Forelimb muscle (tissue), 1 donor: ENCODE measurements around the gene PRPF38A. TPM values are rescaled to one million over a fixed set of nuclear protein-coding genes. Genes with fewer than 3 reads are reported as not detected.

ENCODE experiments used
- DNase-seq: peaks from one replicate; pipeline ENCODE4 v3.0.0-alpha.2; 2013; ENCODE audit warnings: low read depth
- polyA plus RNA-seq: library from polyadenylated mRNA; unstranded; fragments of 120-200 nt; gene quantifications from one replicate; pipeline ENCODE4 v1.2.1, GENCODE V29; 2013; ENCODE audit not compliant: insufficient read length

Gene PRPF38A
- polyA plus RNA-seq, 1 donor = 44.8 TPM

- no peak for DNase-seq
These were observed 57.4 kb downstream of the PRPF38A start for GRCh38 chr1:52461821-52462220.

GRCh38 chr1:52463891-52464290 lies 59.5 kb downstream of the PRPF38A start:
- no peak for DNase-seq

- DNase-seq = no peak
These were observed 64.7 kb downstream of the PRPF38A start for GRCh38 chr1:52469108-52469507.

Other genes with a start within 250 kb of the PRPF38A start
- 24.9 TPM for gene CC2D1B, start 38.4 kb upstream of the PRPF38A start, polyA plus RNA-seq
- gene ORC1, start 179 bp upstream of the PRPF38A start, polyA plus RNA-seq = 2.3 TPM
- 88.4 TPM for gene TUT4, start 148.5 kb downstream of the PRPF38A start, polyA plus RNA-seq
- gene GPX7, start 197.8 kb downstream of the PRPF38A start, polyA plus RNA-seq = 150 TPM
- gene SHISAL2A, start 228.6 kb downstream of the PRPF38A start, polyA plus RNA-seq = 3.9 TPM